ENCODE measurements around the gene PCBP3. TPM values are rescaled to one million over a fixed set of nuclear protein-coding genes. Genes with fewer than 3 reads are reported as not detected.

The PCBP3 gene
- total and polyA plus RNA-seq, 2 donors from 2014 or later, result 2.3 to 5.4 TPM

DNA sequence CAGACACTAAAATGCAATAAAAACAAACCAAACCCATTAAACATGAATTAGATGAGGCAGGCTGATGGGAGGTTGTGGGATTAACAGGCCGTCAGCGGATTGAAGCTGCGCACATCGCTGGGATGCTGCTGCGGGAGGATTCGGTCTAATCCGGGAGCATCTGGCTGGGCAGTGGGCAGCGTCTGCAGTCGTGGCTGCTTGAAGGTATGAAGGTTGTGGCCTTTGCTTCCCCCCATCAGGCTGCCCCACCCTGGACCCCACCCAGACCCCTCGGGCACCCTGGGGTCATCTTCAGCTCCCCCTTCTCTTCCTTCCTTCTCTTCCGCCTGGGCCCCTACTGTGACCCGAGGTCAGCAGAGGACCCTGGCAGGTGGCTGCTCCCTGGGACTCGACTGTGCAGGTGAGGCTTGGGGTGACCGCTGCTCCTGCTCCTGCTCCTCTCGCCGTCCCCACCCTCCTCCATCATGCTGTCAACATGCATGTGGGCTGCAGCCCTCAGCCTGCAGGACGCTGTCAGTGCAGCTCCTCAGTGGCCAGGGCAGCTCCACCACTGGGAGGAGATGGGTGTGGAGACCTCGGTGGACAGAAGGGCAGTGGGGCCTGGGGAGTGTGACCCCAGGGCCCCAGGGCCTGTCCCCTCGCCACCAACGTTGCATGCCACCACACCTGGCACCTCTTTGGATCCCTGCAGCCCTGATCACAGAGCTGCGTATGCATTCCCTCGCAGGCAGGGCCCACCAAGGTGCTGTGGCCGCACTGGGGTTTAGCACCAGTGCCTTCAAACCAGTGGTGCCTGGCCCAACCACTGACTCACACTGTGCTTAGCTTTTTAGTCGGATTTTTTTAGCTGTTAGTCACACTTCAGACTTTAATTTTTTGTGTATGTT is 225.8 kb downstream of the PCBP3 start:
- FAIRE-seq (no peak), DNase-seq (peak in 2 of 5 donors; percentile 43 to 62)
- TF ChIP-seq, protein P1, sequence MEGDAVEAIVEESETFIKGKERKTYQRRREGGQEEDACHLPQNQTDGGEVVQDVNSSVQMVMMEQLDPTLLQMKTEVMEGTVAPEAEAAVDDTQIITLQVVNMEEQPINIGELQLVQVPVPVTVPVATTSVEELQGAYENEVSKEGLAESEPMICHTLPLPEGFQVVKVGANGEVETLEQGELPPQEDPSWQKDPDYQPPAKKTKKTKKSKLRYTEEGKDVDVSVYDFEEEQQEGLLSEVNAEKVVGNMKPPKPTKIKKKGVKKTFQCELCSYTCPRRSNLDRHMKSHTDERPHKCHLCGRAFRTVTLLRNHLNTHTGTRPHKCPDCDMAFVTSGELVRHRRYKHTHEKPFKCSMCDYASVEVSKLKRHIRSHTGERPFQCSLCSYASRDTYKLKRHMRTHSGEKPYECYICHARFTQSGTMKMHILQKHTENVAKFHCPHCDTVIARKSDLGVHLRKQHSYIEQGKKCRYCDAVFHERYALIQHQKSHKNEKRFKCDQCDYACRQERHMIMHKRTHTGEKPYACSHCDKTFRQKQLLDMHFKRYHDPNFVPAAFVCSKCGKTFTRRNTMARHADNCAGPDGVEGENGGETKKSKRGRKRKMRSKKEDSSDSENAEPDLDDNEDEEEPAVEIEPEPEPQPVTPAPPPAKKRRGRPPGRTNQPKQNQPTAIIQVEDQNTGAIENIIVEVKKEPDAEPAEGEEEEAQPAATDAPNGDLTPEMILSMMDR (IDR thresholded peaks at IDR 0.05; ENCODE audit: borderline replicate concordance, extremely low read depth, insufficient read depth), result no peak
- Histone ChIP-seq H3K4me3 (ENCODE audit: low read length in 3 of 3) (no peak overlapping the region), H3K27ac (ENCODE audit: low read depth in 2 of 2, low read length in 2 of 2) (no peak overlapping the region), H3K27me3 (ENCODE audit: control insufficient read depth, insufficient read depth, low read length) (peaks cover 3% of the 10 kb centered on the region), H3K9ac (ENCODE audit: low read length in 3 of 3) (no peak overlapping the region), H3K36me3 (ENCODE audit: control insufficient read depth in 2 of 3, insufficient read depth in 3 of 3, low read length in 3 of 3) (no peaks in the 10 kb centered on the region), H3K4me1 (ENCODE audit: control insufficient read depth in 2 of 3, insufficient read depth in 2 of 3, low read depth in 1 of 3, low read length in 3 of 3) (no peaks in the 10 kb centered on the region), H3K9me3 (ENCODE audit: control insufficient read depth in 2 of 3, insufficient read depth in 1 of 3, low read length in 3 of 3) (no peaks in the 10 kb centered on the region)
- intact Hi-C loops (cut with DNase I), result no loop called here

DNA sequence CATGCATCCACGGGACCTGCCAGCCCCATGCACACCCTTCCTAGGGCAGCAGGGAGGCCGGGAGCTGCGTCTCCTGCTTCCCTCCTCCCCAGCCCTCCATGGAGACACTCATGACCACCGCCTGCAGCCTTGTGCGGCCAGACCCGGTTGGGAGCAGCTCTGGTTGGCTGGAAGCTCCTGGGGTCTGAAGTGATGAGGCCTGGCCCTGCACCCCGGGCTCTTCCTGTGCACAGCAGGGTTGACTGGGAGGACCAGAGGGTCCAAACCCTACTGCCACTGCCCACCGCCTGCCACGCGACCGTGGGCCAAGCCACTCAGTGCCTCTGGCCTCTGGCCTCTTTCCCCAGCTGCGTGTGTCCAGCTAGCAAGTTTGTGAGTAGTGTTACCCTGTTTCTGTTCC is 226.9 kb downstream of the PCBP3 start:
- Histone ChIP-seq H3K27me3 (ENCODE audit: control insufficient read depth, insufficient read depth, low read length) (peaks cover 3% of the 10 kb centered on the region), H3K9ac (ENCODE audit: low read length in 3 of 3) (no peak overlapping the region), H3K36me3 (ENCODE audit: control insufficient read depth in 2 of 3, insufficient read depth in 3 of 3, low read length in 3 of 3) (no peaks in the 10 kb centered on the region), H3K4me1 (ENCODE audit: control insufficient read depth in 2 of 3, insufficient read depth in 2 of 3, low read depth in 1 of 3, low read length in 3 of 3) (no peaks in the 10 kb centered on the region), H3K9me3 (ENCODE audit: control insufficient read depth in 2 of 3, insufficient read depth in 1 of 3, low read length in 3 of 3) (no peaks in the 10 kb centered on the region), H3K27ac (ENCODE audit: low read depth in 2 of 2, low read length in 2 of 2) (no peak overlapping the region), H3K4me3 (ENCODE audit: low read length in 3 of 3) (no peak overlapping the region)
- intact Hi-C loops (cut with DNase I), result no loop called here
- DNase-seq (peak in 1 of 5 donors; percentile 52), FAIRE-seq (no peak)
- TF ChIP-seq, protein P1 (IDR thresholded peaks at IDR 0.05; ENCODE audit: borderline replicate concordance, extremely low read depth, insufficient read depth), result no peak

DNA sequence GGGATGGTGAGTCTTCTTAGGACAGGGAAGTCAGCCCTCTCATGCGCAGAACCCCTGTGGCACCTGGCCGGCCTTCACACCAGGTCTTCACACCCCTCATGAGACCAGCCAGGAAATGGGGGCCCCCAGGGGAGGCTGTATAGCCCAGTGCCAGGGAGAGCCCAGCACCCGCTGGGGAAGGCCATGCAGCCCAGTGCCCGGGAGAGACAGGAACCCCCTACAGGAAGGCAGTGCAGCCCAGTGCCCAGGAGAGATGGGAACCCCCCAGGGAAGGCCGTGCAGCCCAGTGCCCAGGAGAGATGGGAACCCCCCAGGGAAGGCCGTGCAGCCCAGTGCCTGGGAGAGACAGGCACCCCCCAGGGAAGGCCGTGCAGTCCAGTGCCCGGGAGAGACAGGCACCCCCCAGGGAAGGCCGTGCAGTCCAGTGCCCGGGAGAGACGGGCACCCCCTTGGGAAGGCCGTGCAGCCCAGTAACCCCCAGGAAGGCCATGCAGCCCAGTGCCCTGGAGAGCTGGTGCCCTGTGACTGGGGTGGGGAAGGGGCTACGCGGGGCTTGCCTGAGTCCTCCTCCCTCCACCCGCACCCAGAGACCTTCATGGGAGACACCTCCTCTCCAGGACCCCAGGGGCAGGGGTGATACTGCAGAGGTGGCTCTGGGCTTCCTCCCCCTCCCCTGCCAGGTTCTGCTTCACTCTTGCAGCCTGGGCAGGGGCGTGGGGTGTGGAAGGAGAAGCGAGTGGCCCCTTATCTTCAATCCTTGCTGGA is 227.5 kb downstream of the PCBP3 start:
- Histone ChIP-seq H3K36me3 (ENCODE audit: control insufficient read depth in 2 of 3, insufficient read depth in 3 of 3, low read length in 3 of 3) (no peaks in the 10 kb centered on the region), H3K27me3 (ENCODE audit: control insufficient read depth, insufficient read depth, low read length) (peaks cover 3% of the 10 kb centered on the region), H3K27ac (ENCODE audit: low read depth in 2 of 2, low read length in 2 of 2) (no peak overlapping the region), H3K9me3 (ENCODE audit: control insufficient read depth in 2 of 3, insufficient read depth in 1 of 3, low read length in 3 of 3) (no peaks in the 10 kb centered on the region), H3K4me1 (ENCODE audit: control insufficient read depth in 2 of 3, insufficient read depth in 2 of 3, low read depth in 1 of 3, low read length in 3 of 3) (no peaks in the 10 kb centered on the region), H3K4me3 (ENCODE audit: low read length in 3 of 3) (no peak overlapping the region), H3K9ac (ENCODE audit: low read length in 3 of 3) (no peak overlapping the region)
- TF ChIP-seq, protein P1 (IDR thresholded peaks at IDR 0.05; ENCODE audit: borderline replicate concordance, extremely low read depth, insufficient read depth), result no peak
- intact Hi-C loops (cut with DNase I), result no loop called here
- DNase-seq, result peak in 2 of 5 donors; percentile 35 to 57
- FAIRE-seq, result no peak

All from kidney (tissue), 14 donors.